ENCODE results near the gene NTM.

Gene NTM

GRCh38 chr11:132052904-132053303 is 682.5 kb downstream of the NTM start:
- H3K4me3 ChIP-seq (ENCODE audit: low read depth, low read length): no peak overlapping the region
- H3K27ac ChIP-seq (ENCODE audit: extremely low read depth, low read depth, low read length): no peak overlapping the region
- no peaks in the 10 kb centered on the region for H3K9me3 ChIP-seq (ENCODE audit: control insufficient read depth, insufficient read depth, low read depth, low read length)
- no peaks in the 10 kb centered on the region for H3K4me1 ChIP-seq (ENCODE audit: control insufficient read depth, insufficient read depth, low read length)
- POLR2A ChIA-PET: no interaction called here
- CTCF ChIA-PET: no interaction called here
- TF ChIP-seq ZNF48 (tag by site-specific recombination; IDR thresholded peaks at IDR 0.05) (no peak), ZNF488 (tag by site-specific recombination; IDR thresholded peaks at IDR 0.05) (no peak), ZNF530 (tag by site-specific recombination; IDR thresholded peaks at IDR 0.05; ENCODE audit: low read depth) (no peak), ZNF501 (tag by site-specific recombination; IDR thresholded peaks at IDR 0.05) (no peak), ZBTB10 (tag by site-specific recombination; IDR thresholded peaks at IDR 0.05) (no peak), ZBTB26 (tag by site-specific recombination; optimal IDR thresholded peaks at IDR 0.05) (no peak), ZBTB8A (tag by site-specific recombination; IDR thresholded peaks at IDR 0.05) (no peak), HOXD13 (CRISPR knock-in tag; IDR thresholded peaks at IDR 0.05; ENCODE audit: borderline replicate concordance) (no peak), ZNF239 (tag by site-specific recombination; IDR thresholded peaks at IDR 0.05) (no peak), ZNF391 (tag by site-specific recombination; IDR thresholded peaks at IDR 0.05; ENCODE audit: borderline replicate concordance, low read depth) (no peak), ZNF544 (tag by site-specific recombination; IDR thresholded peaks at IDR 0.05) (no peak), ZBTB7A (tag by site-specific recombination; IDR thresholded peaks at IDR 0.05; ENCODE audit: low read depth) (no peak)
- TF ChIP-seq, protein P1, sequence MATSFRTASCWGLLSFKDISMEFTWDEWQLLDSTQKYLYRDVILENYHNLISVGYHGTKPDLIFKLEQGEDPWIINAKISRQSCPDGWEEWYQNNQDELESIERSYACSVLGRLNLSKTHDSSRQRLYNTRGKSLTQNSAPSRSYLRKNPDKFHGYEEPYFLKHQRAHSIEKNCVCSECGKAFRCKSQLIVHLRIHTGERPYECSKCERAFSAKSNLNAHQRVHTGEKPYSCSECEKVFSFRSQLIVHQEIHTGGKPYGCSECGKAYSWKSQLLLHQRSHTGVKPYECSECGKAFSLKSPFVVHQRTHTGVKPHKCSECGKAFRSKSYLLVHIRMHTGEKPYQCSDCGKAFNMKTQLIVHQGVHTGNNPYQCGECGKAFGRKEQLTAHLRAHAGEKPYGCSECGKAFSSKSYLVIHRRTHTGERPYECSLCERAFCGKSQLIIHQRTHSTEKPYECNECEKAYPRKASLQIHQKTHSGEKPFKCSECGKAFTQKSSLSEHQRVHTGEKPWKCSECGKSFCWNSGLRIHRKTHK (tag by site-specific recombination; IDR thresholded peaks at IDR 0.05): no peak
- TF ChIP-seq, protein P2, sequence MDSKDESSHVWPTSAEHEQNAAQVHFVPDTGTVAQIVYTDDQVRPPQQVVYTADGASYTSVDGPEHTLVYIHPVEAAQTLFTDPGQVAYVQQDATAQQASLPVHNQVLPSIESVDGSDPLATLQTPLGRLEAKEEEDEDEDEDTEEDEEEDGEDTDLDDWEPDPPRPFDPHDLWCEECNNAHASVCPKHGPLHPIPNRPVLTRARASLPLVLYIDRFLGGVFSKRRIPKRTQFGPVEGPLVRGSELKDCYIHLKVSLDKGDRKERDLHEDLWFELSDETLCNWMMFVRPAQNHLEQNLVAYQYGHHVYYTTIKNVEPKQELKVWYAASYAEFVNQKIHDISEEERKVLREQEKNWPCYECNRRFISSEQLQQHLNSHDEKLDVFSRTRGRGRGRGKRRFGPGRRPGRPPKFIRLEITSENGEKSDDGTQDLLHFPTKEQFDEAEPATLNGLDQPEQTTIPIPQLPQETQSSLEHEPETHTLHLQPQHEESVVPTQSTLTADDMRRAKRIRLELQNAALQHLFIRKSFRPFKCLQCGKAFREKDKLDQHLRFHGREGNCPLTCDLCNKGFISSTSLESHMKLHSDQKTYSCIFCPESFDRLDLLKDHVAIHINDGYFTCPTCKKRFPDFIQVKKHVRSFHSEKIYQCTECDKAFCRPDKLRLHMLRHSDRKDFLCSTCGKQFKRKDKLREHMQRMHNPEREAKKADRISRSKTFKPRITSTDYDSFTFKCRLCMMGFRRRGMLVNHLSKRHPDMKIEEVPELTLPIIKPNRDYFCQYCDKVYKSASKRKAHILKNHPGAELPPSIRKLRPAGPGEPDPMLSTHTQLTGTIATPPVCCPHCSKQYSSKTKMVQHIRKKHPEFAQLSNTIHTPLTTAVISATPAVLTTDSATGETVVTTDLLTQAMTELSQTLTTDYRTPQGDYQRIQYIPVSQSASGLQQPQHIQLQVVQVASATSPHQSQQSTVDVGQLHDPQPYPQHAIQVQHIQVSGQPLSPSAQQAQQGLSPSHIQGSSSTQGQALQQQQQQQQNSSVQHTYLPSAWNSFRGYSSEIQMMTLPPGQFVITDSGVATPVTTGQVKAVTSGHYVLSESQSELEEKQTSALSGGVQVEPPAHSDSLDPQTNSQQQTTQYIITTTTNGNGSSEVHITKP (tag by site-specific recombination; IDR thresholded peaks at IDR 0.05): no peak
- TF ChIP-seq, protein P3, sequence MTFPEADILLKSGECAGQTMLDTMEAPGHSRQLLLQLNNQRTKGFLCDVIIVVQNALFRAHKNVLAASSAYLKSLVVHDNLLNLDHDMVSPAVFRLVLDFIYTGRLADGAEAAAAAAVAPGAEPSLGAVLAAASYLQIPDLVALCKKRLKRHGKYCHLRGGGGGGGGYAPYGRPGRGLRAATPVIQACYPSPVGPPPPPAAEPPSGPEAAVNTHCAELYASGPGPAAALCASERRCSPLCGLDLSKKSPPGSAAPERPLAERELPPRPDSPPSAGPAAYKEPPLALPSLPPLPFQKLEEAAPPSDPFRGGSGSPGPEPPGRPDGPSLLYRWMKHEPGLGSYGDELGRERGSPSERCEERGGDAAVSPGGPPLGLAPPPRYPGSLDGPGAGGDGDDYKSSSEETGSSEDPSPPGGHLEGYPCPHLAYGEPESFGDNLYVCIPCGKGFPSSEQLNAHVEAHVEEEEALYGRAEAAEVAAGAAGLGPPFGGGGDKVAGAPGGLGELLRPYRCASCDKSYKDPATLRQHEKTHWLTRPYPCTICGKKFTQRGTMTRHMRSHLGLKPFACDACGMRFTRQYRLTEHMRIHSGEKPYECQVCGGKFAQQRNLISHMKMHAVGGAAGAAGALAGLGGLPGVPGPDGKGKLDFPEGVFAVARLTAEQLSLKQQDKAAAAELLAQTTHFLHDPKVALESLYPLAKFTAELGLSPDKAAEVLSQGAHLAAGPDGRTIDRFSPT (tag by site-specific recombination; IDR thresholded peaks at IDR 0.05): no peak
- no peaks in the 10 kb centered on the region for H3K36me3 ChIP-seq (ENCODE audit: control insufficient read depth in 2 of 2, insufficient read depth in 1 of 2, low read length in 2 of 2)

All from HEK293 (cell line).